Osteocyte (in vitro differentiated cells): ENCODE data around the gene MCL1. TPM values are rescaled to one million over a fixed set of nuclear protein-coding genes. Genes with fewer than 3 reads are reported as not detected.

Experiments used
- DNase-seq: peaks from one replicate; pipeline ENCODE4 v3.0.0; 2021; ENCODE audit warnings: mixed read lengths; ENCODE audit not compliant: unreplicated experiment; ENCODE audit errors: extremely low spot score
- H3K27ac Mint-ChIP-seq: one replicate; pipeline ENCODE4 v1.8.0; 2021; ENCODE audit warnings: mild to moderate bottlenecking, mixed read lengths; ENCODE audit not compliant: unreplicated experiment
- H3K27me3 Mint-ChIP-seq: one replicate; pipeline ENCODE4 v1.8.0; 2021; ENCODE audit warnings: mixed read lengths; ENCODE audit not compliant: unreplicated experiment
- H3K36me3 Mint-ChIP-seq: one replicate; pipeline ENCODE4 v1.8.0; 2021; ENCODE audit warnings: mixed read lengths; ENCODE audit not compliant: unreplicated experiment
- H3K4me1 Mint-ChIP-seq: one replicate; pipeline ENCODE4 v1.8.0; 2021; ENCODE audit warnings: mixed read lengths; ENCODE audit not compliant: unreplicated experiment
- H3K4me3 Mint-ChIP-seq: one replicate; pipeline ENCODE4 v1.8.0; 2021; ENCODE audit warnings: mild to moderate bottlenecking, moderate library complexity, mixed read lengths; ENCODE audit not compliant: unreplicated experiment
- H3K9me3 Mint-ChIP-seq: one replicate; pipeline ENCODE4 v1.8.0; 2021; ENCODE audit warnings: mixed read lengths; ENCODE audit not compliant: unreplicated experiment
- CTCF ChIP-seq: fragments of 200-600 bp; sonication (generic); IDR thresholded peaks from 2 replicates; pipeline ENCODE4 v1.5.0; 2021; ENCODE audit warnings: antibody characterized with exemption, mild to moderate bottlenecking, moderate library complexity
- total RNA-seq: library from RNA; stranded (reverse); gene quantifications from 2 replicates; pipeline ENCODE4 v1.2.1, GENCODE V29; 2021

MCL1 gene
- total RNA-seq, 1 donor from 2014 or later, result 296 TPM

DNA sequence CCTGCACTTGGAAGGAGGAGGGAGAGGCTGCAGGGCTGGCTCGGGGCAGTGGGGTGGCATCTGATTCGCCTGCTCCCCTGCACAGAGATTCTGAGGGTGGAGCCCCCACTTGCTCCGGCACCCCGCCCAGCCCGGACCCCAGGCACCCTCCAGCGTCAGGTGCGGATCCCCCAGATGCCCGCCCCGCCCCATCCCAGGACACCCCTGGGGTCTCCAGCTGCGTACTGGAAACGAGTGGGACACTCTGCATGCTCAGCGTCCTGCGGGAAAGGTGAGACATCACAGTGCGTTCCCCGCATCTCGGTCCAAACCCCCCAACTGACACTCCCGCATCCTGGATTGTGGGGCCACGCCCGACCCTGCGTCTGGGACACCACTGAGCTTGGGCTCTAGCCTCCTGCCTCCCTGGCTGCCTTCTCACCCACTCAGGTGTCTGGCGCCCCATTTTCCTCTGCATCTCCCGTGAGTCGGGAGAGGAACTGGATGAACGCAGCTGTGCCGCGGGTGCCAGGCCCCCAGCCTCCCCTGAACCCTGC, 22.3 kb downstream of the MCL1 start:
- TF ChIP-seq CTCF, result no peak
- H3K4me3 Mint-ChIP-seq, result no peak overlapping the region
- H3K27ac Mint-ChIP-seq, result no peak overlapping the region
- H3K4me1 Mint-ChIP-seq, result peaks cover 31% of the 10 kb centered on the region
- H3K9me3 Mint-ChIP-seq, result no peaks in the 10 kb centered on the region
- H3K27me3 Mint-ChIP-seq, result no peaks in the 10 kb centered on the region
- DNase-seq, result peak; percentile 84
- peaks cover 2% of the 10 kb centered on the region for H3K36me3 Mint-ChIP-seq

GRCh38 chr1:150555971-150556865, 23.2 kb downstream of the MCL1 start:
- no peak overlapping the region for H3K4me3 Mint-ChIP-seq
- H3K27ac Mint-ChIP-seq, result no peak overlapping the region
- H3K27me3 Mint-ChIP-seq, result no peaks in the 10 kb centered on the region
- no peak for TF ChIP-seq CTCF
- peaks cover 2% of the 10 kb centered on the region for H3K36me3 Mint-ChIP-seq
- peak; percentile 82 for DNase-seq
- H3K9me3 Mint-ChIP-seq, result no peaks in the 10 kb centered on the region
- H3K4me1 Mint-ChIP-seq, result peaks cover 32% of the 10 kb centered on the region

DNA sequence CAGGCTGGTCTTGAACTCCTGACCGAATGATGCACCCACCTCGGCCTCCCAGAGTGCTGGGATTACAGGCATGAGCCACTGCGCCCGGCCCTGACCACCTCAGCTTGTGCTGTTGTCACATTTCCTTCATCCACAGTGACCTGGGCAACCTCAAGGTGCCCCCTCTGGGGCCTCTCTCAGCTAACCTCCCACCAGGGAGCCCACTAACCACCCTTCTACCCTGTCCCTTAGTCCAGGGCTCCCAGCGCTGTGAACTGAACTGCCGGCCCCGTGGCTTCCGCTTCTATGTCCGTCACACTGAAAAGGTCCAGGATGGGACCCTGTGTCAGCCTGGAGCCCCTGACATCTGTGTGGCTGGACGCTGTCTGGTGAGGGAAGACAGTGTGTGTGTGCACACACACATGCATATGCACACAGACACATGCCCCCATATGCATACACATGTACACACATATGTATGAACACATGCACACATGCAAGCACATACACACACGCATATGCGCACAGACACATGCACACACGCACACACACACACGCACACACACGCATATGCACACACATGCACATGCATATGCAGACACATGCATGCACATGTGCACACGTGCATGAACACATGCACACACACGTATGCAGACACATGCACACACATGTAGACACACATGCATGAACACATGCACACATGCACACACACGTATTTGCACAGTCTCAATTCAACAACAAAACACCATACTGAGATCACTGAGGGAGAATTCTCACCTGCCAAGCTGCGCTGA, 24.0 kb downstream of the MCL1 start:
- no peak for TF ChIP-seq CTCF
- Mint-ChIP-seq H3K4me1 (peaks cover 27% of the 10 kb centered on the region), H3K36me3 (peaks cover 2% of the 10 kb centered on the region), H3K4me3 (no peak overlapping the region), H3K27ac (no peak overlapping the region), H3K9me3 (no peaks in the 10 kb centered on the region), H3K27me3 (no peaks in the 10 kb centered on the region)
- no peak for DNase-seq

DNA sequence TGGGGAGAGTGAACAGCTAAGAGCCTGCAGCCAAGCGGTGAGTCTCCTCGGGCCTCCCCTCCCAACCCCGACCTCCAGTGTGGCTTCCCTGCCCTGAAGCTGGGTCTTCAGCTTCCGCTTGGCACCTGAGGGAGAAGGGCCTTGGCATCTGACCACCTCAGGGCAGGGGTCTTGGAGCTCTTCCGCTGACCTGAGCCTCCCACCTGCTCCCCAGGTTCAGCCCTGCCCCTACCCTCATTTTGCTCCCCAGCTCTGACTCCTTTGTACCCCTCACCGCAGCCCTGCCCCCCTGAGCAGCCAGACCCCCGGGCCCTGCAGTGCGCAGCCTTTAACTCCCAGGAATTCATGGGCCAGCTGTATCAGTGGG, 25.3 kb downstream of the MCL1 start:
- TF ChIP-seq CTCF, result no peak
- Mint-ChIP-seq H3K36me3 (peaks cover 2% of the 10 kb centered on the region), H3K4me1 (peaks cover 26% of the 10 kb centered on the region), H3K27me3 (no peaks in the 10 kb centered on the region), H3K9me3 (no peaks in the 10 kb centered on the region), H3K4me3 (no peak overlapping the region), H3K27ac (no peak overlapping the region)
- no peak for DNase-seq
